ENCODE data around the gene COL9A2. TPM values are rescaled to one million over a fixed set of nuclear protein-coding genes. Genes with fewer than 3 reads are reported as not detected.
"Not testable (repeated sequence)": the region's sequence is repeated elsewhere in the genome, so short reads cannot be mapped to it uniquely, and the experiment has no call there.

The COL9A2 gene
- 1.6 TPM for polyA plus RNA-seq (ENCODE audit: insufficient read length)

DNA sequence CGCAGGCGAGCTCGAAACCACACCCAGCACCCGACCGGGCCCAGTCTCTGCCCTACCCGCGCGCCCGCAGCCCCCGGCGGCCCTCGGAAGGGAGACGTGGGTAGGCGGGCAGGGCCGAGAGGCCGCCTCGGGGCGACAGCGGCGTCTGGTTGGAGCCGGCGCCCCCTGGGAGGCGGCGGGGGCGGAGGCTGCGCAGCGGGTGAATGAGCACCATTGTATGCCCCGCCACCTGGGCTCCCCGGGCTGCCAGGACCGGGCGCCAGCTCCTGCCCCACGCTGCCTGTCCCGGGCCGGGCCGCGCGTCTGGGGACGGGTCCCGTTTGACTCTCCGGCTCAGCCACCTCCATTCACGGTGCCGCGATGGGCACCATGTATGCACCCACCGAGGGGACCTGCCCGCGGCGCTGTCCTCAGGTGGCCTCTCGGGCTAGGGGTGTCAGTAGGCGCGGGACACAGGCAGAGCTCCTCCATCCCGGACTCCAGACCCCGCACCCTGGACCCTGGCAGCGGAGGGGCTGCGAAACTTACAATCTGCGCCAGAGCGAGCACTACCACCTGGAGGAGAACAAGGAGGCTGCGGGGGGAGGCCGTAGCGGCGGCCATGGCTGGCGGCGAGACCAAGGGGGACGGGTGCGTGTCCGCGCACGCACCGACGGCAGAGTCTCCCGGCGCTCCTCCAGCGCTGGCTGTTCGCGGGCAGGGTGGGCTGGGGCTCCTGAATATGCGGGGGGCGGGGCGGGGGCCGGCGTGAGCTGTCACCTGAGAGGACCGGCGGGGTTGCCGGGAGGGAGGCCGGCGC, at the start of gene COL9A2:
Gene COL9A2 (minus strand): TSS at position 692 of the 799 bp plus-strand sequence. CDS start 89 bp downstream, at position 603.
- DNase-seq (ENCODE audit: low read depth): no peak

DNA sequence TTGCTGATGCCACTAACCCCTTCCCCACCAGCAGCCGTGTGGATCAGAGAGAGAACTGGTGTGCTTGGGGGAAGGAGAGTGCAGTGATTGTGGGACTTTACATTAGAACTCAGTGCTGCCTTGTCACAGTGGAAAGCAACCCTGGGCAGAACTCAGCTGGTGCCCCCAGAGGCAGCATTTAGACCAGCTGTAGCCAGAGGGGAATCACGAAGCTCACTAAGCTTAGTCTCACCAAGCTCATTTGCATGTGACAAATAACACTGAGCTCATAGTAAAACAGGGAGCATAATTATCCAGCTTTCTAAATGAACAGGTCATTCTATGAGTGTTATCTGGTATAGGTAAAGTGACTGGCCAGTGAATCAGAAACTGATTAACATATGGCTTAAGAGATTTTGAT, 46.6 kb upstream of the COL9A2 start:
- DNase-seq (ENCODE audit: low read depth): no peak

DNA sequence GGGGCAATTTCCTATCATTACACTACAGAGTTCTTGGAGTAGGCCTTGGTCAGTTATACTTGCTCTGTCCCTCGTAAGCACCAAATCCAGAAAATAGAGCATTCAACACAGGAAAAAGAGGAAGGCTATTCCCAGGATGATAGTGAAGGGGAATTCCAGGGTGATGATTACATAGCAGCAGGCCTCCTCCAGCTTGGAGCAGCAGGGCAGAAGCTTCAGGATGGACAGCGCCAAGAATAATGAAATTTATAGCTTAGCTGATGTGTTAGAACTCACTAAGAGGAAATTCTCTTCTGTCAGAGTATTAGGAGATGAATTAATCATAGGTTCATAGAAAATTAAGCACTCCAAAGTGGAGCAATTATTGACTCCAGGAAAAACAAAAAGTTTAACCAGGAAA, 45.6 kb upstream of the COL9A2 start:
- no peak for DNase-seq (ENCODE audit: low read depth)

DNA sequence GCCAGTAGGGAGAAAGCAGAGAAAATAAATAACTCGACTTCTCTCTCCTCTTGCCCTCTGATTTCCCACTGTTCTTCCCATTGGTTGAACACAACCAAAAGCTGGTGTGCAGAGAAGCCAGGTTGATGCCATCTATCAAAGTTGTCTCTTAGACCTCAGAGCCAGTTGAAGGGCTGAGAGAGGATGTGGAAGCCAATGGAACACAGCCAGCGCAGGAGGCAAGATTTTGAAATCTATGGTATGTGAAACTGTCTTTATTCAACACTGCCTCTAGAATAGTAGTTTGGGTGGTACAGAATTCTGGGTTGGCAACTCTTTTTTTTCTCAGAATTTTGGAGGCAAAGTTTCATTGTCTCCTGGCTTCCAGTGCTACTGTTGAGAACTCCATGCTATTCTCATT, 45.1 kb upstream of the COL9A2 start:
- no peak for DNase-seq (ENCODE audit: low read depth)

DNA sequence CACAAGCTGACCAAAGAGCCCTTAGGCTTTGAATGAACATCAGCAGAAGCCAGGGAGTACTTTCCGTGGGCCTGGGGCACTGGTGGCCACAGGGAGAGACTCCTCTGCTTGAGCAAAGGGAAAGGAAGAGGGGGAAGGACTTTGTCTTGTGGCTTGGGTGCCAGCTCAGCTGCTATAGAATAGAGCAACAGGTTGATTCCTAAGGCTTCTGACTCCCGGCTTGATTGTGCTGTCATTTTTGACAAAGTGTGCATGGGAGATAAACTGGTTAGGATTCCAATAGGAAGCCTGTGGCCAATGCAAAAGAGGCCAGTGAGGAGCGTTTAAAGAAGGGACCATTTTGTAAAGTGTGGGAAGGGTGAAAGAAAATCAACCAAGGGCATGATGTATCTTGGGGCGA, 44.6 kb upstream of the COL9A2 start:
- no peak for DNase-seq (ENCODE audit: low read depth)

DNA sequence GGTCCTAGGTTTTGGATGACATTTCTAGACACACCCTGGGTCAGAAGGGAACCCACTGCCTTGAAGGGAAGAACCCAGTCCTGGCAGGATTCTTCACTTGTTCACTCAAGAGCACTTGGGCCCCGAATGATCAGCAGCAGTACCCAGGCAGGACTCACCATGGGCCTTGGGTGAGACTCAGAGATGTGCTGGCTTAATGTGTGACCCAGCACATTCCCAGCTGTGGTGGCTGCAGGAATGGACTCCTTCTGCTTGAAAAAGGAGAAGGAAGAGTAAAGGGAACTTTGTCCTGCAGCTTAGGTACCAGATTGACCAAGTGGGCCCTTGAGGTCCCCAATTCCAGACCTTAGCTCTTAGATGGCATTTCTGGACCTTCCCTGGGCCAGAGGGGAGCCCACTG, 44.1 kb upstream of the COL9A2 start:
- no peak for DNase-seq (ENCODE audit: low read depth)

DNA sequence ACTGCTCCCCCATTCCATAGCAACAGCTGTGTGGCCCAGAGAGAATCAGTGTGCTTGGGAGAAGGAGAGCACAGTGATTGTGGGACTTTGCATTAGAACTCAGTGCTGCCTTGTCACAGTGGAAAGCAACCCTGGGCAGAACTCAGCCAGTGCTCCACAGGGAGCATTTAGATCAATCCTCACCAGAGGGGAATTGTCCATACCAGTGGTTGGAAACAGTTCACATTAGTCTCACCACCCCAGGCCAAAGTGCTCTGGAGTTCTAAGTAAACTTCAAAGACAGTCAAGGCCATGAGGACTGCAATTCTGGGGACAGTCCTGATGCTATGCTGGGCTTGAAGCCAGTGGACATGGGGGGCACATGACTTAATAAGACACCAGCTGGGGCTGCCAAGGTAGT, 43.5 kb upstream of the COL9A2 start:
- DNase-seq (ENCODE audit: low read depth): no peak

DNA sequence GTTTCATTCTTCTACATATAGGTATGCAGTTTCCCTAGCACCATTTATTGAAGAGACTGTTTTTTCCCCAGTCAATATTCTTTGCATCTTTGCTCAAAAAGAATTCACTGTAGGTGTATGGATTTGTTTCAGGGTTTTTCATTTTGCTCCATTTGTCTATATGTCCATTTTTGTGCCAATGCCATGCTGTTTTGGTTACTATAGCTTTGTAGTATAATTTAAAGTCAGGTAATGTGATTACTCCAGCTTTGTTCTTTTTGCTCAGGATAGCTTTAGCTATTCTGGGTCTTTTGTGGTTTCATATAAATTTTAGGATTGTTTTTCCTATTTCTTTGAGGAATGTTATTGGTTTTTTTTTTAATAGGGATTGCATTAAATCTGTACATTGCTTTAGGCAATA, 40.5 kb upstream of the COL9A2 start:
- DNase-seq (ENCODE audit: low read depth): no peak

DNA sequence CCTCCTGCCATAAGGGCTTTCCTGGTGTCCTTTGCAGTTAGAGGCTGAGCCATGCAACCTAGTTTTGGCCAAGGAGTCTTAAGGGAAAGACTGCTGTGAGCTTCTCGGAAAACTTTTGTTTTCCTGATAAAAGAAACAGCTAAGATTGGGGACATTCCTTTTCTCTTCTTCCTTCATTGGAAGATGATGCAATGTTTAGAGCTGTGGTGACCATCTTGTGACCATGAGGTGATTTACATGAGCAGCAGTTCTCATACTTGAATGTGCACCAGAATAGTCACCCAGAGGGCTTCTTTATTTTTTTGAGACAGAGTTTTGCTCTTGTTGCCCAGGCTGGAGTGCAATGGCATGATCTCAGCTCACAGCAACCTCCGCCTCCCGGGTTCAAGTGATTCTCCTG, 36.0 kb upstream of the COL9A2 start:
- no peak for DNase-seq (ENCODE audit: low read depth)

DNA sequence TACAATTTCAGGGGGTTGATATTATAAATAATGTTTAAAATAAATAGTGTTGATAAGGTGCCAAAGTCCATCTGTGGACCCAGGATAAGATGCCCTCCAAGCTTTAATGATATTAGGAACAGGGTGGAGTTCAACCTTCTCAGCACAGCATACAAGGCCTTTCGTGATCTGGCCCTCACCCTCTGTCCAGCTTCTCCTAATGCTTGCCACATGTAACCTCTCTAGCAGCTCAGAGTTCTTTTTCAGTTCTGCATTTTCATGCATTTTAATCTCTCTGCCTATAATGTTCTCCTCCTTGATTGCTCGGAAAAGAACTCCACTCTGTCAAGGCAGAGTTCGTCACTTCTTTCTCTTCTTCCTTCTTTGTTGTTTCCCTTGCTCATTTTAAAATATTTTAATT, 35.0 kb upstream of the COL9A2 start:
- no peak for DNase-seq (ENCODE audit: low read depth)

DNA sequence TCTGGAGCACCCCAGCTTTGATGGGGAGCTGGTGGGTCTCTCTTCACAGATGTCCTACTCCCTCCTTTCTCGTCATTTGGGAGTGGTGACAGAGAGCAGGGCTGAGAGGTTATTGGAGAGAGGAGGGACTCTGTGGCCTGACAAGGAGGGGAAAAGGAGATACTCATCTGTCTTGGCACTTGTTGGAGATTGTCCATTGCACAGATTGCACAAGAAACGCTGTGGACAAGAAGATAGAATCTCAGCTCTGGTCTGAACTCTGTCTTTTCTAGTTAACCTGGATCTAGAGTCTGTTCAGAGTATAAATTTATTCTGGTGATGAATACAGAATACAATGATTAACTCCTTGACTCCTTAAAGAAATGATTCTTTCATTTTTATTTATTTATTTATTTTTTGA, 34.0 kb upstream of the COL9A2 start:
- DNase-seq (ENCODE audit: low read depth): no peak

DNA sequence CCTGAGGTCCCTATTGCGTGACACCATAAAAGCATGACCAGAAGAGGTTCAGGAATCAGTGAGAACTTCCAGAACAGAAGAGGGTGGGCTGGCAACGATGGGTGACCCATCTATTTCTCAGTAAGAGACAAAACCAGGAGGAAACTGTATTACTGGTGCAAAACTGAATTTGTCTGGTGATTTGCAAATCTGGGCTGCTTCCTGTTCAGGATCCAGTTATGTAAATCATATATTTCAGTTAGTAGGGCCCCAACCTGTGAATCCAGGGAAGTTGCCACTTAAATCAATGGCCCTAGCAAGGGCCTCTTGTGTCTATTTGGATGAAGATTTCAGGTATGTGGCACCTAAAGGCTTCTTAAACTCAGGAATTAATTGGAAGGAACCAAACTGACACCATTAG, 33.3 kb upstream of the COL9A2 start:
- no peak for DNase-seq (ENCODE audit: low read depth)

DNA sequence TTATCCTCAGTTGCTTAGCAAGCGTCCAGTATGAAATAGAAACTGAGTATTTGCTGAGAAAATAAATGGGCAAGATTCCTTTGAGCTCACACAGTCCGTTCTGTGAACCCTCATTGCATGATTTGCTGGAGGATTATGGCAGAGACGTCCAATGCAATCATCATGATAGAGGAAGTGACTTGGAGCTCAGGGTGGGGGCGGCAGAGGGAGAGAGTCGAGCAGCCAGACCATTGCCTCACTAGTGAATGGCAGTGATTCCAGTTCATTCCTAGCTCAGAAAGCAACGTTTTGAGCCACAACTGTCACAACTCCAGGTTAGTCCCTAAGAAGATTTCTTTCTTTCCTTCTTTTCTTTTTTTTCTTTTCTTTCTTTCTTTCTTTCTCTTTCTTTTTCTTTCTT, 27.5 kb upstream of the COL9A2 start:
- no peak for DNase-seq (ENCODE audit: low read depth)

DNA sequence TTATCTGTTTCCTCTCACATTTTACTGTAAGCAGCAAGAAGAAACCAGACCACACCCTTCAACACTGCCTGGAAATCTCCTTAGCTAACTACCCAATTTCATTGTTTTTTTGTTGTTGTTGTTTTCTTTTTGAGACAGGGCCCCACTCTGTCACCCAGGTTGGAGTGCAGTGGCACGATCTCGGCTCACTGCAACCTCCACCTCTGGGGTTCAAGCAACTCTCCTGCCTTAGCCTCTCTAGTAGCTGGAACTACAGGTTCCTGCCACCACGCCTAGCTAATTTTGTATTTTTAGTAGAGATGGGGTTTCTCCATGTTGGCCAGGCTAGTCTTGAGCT, 25.3 kb upstream of the COL9A2 start:
- not testable (repeated sequence) for DNase-seq (ENCODE audit: low read depth)

DNA sequence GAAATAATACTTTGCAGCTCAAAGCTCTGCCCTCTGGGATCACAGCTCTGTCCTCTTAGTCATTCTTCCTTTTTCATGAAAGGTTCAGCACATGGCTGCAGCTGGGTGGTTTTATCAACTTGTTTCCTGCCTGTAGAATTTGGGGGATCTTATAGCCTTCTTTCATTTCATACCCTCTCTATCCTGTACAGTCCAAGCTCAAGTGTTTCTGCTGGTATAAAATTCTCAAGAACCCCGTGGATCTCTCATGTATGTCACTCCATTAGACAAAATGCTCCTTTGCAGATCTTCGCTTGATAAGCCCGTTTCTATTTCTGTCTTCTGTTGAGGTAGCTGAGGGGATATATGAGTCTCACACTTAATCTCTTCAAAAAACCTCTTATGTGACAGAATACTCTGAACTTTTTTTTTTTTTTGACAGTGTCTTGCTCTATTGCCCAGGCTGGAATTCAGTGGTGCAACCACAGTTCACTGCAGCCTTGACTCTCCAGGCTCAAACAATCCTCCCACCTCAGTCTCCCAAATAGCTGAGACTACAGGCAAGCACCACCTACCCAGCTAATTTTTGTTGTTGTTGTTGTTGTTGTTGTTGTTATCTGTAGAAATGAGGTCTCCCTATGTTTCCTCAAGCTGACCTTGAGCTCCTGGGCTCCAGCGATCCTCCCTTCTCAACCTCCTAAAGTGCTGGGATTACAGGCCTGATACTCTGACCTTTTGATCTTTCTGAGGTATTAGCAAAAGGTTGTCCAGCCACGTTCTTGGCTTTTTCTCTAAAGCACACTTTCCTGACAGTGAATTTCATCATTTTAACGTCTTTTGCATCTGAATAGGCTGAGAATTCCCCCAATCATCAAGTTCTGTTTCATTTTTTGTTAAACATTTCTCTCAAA, 24.6 kb upstream of the COL9A2 start:
- DNase-seq (ENCODE audit: low read depth): no peak

DNA sequence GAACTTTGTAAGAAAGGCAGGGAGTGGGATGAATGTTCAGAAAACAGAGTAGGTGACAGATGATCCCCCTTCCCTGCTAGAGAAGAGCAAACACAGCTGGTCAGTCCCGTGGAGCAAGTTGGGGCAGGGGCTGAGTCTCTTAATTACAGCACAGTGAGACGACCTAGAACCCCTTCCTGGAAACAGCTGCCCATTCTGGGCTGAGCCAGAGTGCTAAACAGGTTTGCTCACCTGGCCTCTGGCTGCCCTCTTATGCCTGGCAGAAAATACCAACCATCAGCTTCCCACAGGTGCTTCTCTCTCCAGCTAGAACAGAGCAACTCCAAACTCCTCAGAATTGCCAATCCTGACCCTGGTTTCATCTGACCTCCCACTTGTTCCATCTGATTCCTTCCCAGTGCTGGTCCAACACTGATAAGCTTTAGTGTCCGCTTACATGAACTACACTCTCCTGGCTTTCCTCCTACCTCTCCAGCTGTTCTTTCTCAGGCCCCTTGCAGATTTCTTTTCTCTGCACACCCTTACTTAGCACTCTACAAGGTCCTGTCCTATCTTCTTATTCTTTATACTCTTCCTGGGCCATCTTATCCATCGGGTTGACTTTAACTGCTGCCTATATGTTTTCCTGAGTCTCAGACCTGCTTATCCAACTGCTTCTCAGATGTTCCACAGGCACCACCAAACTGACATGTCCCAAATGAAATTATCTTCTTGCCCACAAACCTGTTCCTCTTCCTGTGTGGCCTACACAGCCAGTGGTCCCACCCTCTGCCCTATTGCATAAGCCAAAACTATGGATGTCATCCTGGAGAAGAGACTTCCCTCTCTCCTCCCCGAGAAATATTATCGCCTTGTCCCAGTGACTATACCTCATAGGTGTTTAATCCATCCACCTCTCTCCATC, 22.6 kb upstream of the COL9A2 start:
- no peak for DNase-seq (ENCODE audit: low read depth)

DNA sequence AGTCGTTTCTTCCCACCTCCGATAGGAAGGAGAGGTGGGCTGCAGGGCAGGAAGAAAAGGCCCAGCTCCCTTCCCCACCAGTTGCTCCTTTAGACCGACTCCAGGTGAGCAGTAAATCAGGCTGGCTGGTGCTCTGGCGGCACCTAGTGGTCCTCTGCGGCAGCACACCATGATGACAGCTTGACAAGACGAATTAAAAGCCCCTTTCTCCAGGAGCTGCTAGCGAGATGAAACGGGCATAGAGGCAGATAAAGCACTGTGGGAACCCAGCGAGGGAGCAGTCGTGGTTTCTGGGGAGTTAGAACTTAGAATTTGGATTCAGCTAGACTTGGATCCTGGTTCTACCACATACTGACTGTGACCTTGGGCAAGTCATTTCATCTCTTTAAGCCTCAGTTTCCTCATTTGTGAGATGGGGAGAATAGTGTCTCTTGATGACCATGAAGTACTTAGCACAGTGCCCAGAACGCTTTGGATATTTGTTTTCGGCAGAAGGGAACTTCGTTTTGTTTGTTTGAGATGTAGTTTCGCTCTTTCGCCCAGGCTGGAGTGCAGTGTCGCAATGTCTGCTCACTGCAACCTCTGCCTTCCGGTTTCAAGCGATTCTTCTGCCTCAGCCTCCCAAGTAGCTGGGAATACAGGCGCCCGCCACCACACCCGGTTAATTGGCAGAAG, 21.8 kb upstream of the COL9A2 start:
- DNase-seq (ENCODE audit: low read depth): no peak

DNA sequence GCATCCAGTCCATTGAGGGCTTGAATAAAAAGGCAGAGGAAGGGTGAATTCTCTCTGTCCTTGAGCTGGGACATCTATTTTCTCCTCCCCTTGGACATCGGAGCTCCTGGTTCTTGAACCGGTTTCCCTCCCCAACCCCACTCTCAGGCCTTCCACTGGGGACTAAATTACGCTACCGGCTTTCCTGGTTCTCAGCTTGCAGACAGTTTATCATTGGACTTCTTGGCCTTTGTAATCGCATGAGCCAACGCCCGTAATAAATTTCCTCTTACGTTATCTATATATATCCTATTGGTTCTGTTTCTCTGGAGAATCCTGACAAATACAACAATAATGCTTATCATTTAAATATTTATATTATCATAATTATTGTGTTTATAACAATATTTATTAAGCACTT, 20.4 kb upstream of the COL9A2 start:
- no peak for DNase-seq (ENCODE audit: low read depth)

DNA sequence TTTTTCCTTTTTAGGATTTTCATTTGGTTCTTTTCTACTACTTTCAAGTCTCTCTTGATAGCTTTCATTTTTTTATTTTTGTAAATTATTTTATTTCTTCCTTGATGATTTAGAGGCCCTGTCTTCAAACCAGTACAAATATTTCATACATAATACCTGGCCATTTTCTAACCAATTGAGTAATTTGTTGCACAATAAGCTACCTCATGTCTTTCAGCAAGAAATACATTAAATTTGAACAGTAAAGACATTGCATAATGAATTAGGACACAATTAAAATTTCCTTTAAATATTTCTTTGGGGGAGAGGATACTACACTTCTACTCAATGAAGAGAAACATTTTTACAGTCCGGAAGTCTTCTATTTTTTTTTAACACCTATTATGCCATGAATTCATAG, 15.6 kb upstream of the COL9A2 start:
- DNase-seq (ENCODE audit: low read depth): no peak

DNA sequence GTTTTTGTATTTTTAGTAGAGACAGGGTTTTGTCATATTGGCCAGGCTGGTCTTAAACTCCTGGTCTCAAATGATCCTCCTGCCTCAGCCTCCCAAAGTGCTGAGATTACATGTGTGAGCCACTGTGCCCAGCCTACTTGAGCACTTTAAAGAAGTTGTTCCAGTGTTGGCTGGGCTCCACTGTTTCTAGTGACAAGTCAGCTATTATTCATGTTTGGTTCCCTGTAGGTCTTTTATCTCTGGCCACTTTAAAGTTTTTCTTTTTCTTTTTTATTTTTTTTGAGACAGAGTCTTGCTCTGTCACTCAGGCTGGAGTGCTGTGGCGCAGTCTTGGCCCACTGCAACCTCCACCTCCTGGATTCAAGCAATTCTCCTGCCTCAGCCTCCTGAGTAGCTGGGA, 14.3 kb upstream of the COL9A2 start:
- DNase-seq (ENCODE audit: low read depth): not testable (repeated sequence)

DNA sequence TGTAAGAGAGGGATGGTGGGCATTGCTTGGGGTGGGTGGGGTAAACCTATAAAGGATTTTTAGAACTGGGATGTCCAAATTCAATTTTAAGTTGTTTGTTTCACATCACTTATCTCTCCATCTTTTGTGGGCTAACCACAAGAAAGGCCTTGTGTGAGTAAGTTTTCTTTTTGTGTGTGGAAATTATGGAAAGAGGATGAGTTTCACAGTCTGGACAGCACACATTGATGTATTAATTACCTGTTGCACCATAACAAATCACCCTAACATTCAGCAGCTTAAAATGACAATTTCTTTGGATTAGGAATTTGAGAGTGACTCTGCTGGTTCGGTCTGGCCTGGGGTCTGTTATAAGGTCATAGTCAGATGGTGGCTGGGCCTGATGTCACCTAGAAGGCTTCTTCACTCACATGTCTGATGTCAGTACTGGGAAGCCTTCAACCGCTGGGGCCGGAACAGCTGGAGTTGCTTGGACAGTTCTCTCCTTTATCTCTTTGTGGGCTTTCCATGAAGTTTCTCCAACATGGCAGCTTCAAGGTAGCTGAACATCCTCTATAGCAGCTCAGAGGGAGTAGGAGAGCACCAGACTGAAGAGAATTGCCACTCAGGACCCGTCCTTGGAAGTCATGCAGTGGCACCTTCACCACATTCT, 2.0 kb upstream of the COL9A2 start:
- no peak for DNase-seq (ENCODE audit: low read depth)
